Measurements from ENCODE around the gene SIGLEC14.

DNA sequence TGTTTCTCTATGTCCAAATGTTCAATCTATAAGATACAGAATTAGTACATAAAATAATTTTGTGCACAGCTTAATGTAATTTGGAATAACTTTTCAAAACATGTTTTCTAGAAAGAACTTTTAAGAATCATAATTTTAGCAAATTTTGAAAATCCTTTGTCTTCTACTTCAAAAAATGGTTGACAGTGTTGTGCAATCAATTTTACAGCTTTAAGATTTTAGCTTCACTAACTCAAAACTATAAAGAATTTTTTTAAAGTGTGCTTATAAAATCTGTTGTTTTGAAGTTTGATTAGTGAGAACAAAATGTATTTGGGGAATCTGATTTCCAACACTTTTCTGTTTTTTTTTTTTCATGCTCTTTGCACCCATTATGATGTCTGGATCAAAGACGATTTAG, 33.8 kb upstream of the SIGLEC14 start:
- TF ChIP-seq POLR2A (IDR thresholded peaks at IDR 0.05; ENCODE audit: extremely low read depth, insufficient read length) = no peak
- TF ChIP-seq, protein P1, sequence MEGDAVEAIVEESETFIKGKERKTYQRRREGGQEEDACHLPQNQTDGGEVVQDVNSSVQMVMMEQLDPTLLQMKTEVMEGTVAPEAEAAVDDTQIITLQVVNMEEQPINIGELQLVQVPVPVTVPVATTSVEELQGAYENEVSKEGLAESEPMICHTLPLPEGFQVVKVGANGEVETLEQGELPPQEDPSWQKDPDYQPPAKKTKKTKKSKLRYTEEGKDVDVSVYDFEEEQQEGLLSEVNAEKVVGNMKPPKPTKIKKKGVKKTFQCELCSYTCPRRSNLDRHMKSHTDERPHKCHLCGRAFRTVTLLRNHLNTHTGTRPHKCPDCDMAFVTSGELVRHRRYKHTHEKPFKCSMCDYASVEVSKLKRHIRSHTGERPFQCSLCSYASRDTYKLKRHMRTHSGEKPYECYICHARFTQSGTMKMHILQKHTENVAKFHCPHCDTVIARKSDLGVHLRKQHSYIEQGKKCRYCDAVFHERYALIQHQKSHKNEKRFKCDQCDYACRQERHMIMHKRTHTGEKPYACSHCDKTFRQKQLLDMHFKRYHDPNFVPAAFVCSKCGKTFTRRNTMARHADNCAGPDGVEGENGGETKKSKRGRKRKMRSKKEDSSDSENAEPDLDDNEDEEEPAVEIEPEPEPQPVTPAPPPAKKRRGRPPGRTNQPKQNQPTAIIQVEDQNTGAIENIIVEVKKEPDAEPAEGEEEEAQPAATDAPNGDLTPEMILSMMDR (IDR thresholded peaks at IDR 0.05; ENCODE audit: low read depth, low read length) = no peak
- TF ChIP-seq, protein P2, sequence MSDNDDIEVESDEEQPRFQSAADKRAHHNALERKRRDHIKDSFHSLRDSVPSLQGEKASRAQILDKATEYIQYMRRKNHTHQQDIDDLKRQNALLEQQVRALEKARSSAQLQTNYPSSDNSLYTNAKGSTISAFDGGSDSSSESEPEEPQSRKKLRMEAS (IDR thresholded peaks at IDR 0.05; ENCODE audit: low read depth, low read length) = no peak
